Measurements from ENCODE around the gene MRLN. TPM values are rescaled to one million over a fixed set of nuclear protein-coding genes. Genes with fewer than 3 reads are reported as not detected.
"Not testable (repeated sequence)": the region's sequence is repeated elsewhere in the genome, so short reads cannot be mapped to it uniquely, and the experiment has no call there.

The MRLN gene
- total RNA-seq, 1 donor from 2014 or later = not detected

- DNase-seq (ENCODE audit: extremely low spot score, unreplicated experiment) = no peak
- H3K27ac Mint-ChIP-seq (ENCODE audit: unreplicated experiment) = no peak overlapping the region
Observed at GRCh38 chr10:59791601-59792000, 38.3 kb upstream of the MRLN start.

GRCh38 chr10:59790080-59790479, 36.8 kb upstream of the MRLN start:
- not testable (repeated sequence) for H3K27ac Mint-ChIP-seq (ENCODE audit: unreplicated experiment); DNase-seq (ENCODE audit: extremely low spot score, unreplicated experiment); H3K9me3 Mint-ChIP-seq (ENCODE audit: unreplicated experiment); H3K4me1 Mint-ChIP-seq (ENCODE audit: unreplicated experiment); H3K27me3 Mint-ChIP-seq (ENCODE audit: unreplicated experiment); H3K4me3 Mint-ChIP-seq (ENCODE audit: unreplicated experiment)
- peaks cover 36% of the 10 kb centered on the region for H3K36me3 Mint-ChIP-seq (ENCODE audit: unreplicated experiment)

More at GRCh38 chr10:59791601-59792000, 38.3 kb upstream of the MRLN start:
- no peak for TF ChIP-seq CTCF (IDR thresholded peaks at IDR 0.05)
- Mint-ChIP-seq H3K4me3 (ENCODE audit: unreplicated experiment) (no peak overlapping the region), H3K9me3 (ENCODE audit: unreplicated experiment) (no peaks in the 10 kb centered on the region), H3K27me3 (ENCODE audit: unreplicated experiment) (no peaks in the 10 kb centered on the region), H3K4me1 (ENCODE audit: unreplicated experiment) (no peaks in the 10 kb centered on the region), H3K36me3 (ENCODE audit: unreplicated experiment) (peaks cover 41% of the 10 kb centered on the region)

GRCh38 chr10:59788914-59789313, 35.7 kb upstream of the MRLN start:
- H3K36me3 Mint-ChIP-seq (ENCODE audit: unreplicated experiment) = peaks cover 25% of the 10 kb centered on the region
- not testable (repeated sequence) for H3K27ac Mint-ChIP-seq (ENCODE audit: unreplicated experiment); H3K9me3 Mint-ChIP-seq (ENCODE audit: unreplicated experiment); DNase-seq (ENCODE audit: extremely low spot score, unreplicated experiment); H3K27me3 Mint-ChIP-seq (ENCODE audit: unreplicated experiment); H3K4me1 Mint-ChIP-seq (ENCODE audit: unreplicated experiment); H3K4me3 Mint-ChIP-seq (ENCODE audit: unreplicated experiment)

GRCh38 chr10:59787032-59787431, 33.8 kb upstream of the MRLN start:
- not testable (repeated sequence) for H3K9me3 Mint-ChIP-seq (ENCODE audit: unreplicated experiment); H3K27me3 Mint-ChIP-seq (ENCODE audit: unreplicated experiment); H3K4me3 Mint-ChIP-seq (ENCODE audit: unreplicated experiment); H3K36me3 Mint-ChIP-seq (ENCODE audit: unreplicated experiment); H3K27ac Mint-ChIP-seq (ENCODE audit: unreplicated experiment); H3K4me1 Mint-ChIP-seq (ENCODE audit: unreplicated experiment); DNase-seq (ENCODE audit: extremely low spot score, unreplicated experiment)

GRCh38 chr10:59785476-59785875, 32.2 kb upstream of the MRLN start:
- not testable (repeated sequence) for DNase-seq (ENCODE audit: extremely low spot score, unreplicated experiment); H3K36me3 Mint-ChIP-seq (ENCODE audit: unreplicated experiment); H3K4me1 Mint-ChIP-seq (ENCODE audit: unreplicated experiment); H3K27me3 Mint-ChIP-seq (ENCODE audit: unreplicated experiment); H3K27ac Mint-ChIP-seq (ENCODE audit: unreplicated experiment); H3K4me3 Mint-ChIP-seq (ENCODE audit: unreplicated experiment); H3K9me3 Mint-ChIP-seq (ENCODE audit: unreplicated experiment)

- H3K4me1 Mint-ChIP-seq (ENCODE audit: unreplicated experiment) = no peaks in the 10 kb centered on the region
- H3K27ac Mint-ChIP-seq (ENCODE audit: unreplicated experiment) = no peak overlapping the region
- H3K27me3 Mint-ChIP-seq (ENCODE audit: unreplicated experiment) = peaks cover 2% of the 10 kb centered on the region
- no peak for DNase-seq (ENCODE audit: extremely low spot score, unreplicated experiment)
- H3K36me3 Mint-ChIP-seq (ENCODE audit: unreplicated experiment) = no peaks in the 10 kb centered on the region
- TF ChIP-seq CTCF (IDR thresholded peaks at IDR 0.05) = no peak
- no peak overlapping the region for H3K4me3 Mint-ChIP-seq (ENCODE audit: unreplicated experiment)
- H3K9me3 Mint-ChIP-seq (ENCODE audit: unreplicated experiment) = peaks cover 5% of the 10 kb centered on the region
Observed at GRCh38 chr10:59781511-59781910, 28.3 kb upstream of the MRLN start.

- Mint-ChIP-seq H3K36me3 (ENCODE audit: unreplicated experiment) (no peaks in the 10 kb centered on the region), H3K9me3 (ENCODE audit: unreplicated experiment) (peaks cover 5% of the 10 kb centered on the region), H3K27me3 (ENCODE audit: unreplicated experiment) (peaks cover 2% of the 10 kb centered on the region), H3K4me1 (ENCODE audit: unreplicated experiment) (no peaks in the 10 kb centered on the region), H3K4me3 (ENCODE audit: unreplicated experiment) (no peak overlapping the region), H3K27ac (ENCODE audit: unreplicated experiment) (no peak overlapping the region)
- TF ChIP-seq CTCF (IDR thresholded peaks at IDR 0.05) = no peak
- DNase-seq (ENCODE audit: extremely low spot score, unreplicated experiment) = no peak
Observed at GRCh38 chr10:59779756-59780533, 26.7 kb upstream of the MRLN start.
